ENCODE measurements around the gene MATN3. TPM values are rescaled to one million over a fixed set of nuclear protein-coding genes. Genes with fewer than 3 reads are reported as not detected.

The MATN3 gene, protein sequence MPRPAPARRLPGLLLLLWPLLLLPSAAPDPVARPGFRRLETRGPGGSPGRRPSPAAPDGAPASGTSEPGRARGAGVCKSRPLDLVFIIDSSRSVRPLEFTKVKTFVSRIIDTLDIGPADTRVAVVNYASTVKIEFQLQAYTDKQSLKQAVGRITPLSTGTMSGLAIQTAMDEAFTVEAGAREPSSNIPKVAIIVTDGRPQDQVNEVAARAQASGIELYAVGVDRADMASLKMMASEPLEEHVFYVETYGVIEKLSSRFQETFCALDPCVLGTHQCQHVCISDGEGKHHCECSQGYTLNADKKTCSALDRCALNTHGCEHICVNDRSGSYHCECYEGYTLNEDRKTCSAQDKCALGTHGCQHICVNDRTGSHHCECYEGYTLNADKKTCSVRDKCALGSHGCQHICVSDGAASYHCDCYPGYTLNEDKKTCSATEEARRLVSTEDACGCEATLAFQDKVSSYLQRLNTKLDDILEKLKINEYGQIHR
- 1 to 10 TPM; 1.3 to 1.8 TPM for total RNA-seq

DNA sequence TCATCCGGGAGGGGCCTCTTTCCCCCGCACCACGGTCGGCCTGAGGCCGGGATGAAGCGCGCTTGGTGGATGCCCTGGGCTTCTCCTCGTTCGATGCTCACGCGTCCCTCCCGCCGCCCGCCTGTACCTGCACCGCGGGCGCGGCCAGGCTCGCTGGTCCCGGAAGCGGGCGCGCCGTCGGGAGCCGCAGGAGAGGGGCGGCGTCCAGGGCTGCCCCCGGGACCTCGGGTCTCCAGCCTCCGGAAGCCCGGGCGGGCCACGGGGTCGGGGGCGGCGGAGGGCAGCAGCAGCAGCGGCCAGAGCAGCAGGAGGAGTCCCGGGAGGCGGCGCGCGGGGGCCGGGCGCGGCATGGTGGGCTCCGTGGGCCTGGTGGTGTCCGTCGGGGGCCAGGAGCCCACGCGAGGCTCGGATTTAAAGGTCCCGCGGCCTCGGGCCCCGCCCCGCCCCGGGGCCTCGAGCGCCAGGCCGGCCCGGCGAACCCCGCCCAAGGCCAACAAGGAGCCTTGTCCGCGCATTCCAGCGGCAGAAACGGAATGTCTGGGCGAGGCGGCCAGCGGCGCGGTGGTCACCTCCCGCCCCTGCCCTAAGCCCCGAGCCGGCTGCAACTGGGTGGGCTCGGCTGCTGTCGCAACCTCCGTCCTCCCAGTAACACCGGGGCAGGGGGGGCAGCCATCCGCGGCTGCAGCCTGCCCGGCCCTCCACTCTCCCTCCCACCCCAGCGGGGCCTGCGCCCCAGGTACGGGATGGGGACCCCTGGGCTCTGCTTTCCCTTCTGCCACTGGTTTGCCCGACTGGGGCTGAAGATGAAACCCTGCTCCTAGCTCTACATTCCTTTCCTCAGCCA is at the start of gene MATN3:
MATN3 (minus strand) TSS at position 387 of the 844 bp plus-strand sequence; CDS start at position 350, 37 bp downstream.
- no peak for DNase-seq (ENCODE audit: low spot score)
- H3K27me3 ChIP-seq (replicated peaks; ENCODE audit: insufficient read depth), result no peaks in the 10 kb centered on the region
- H3K4me3 ChIP-seq, result peak within 1 kb of the TSS; percentile 88
- ATAC-seq (ENCODE audit: insufficient number of reproducible peaks, low FRiP score, low read depth), result no peak
- H3K27ac ChIP-seq, result peak within 1 kb of the TSS; percentile 76 to 80
- no peaks in the 10 kb centered on the region for H3K9me3 ChIP-seq
- H3K4me1 ChIP-seq (ENCODE audit: control insufficient read depth in 1 of 2, low read depth in 2 of 2), result peaks cover 10 to 12% of the 10 kb centered on the region in 2 donors
- H3K36me3 ChIP-seq, result no peaks in the 10 kb centered on the region
- TF ChIP-seq, protein P1, sequence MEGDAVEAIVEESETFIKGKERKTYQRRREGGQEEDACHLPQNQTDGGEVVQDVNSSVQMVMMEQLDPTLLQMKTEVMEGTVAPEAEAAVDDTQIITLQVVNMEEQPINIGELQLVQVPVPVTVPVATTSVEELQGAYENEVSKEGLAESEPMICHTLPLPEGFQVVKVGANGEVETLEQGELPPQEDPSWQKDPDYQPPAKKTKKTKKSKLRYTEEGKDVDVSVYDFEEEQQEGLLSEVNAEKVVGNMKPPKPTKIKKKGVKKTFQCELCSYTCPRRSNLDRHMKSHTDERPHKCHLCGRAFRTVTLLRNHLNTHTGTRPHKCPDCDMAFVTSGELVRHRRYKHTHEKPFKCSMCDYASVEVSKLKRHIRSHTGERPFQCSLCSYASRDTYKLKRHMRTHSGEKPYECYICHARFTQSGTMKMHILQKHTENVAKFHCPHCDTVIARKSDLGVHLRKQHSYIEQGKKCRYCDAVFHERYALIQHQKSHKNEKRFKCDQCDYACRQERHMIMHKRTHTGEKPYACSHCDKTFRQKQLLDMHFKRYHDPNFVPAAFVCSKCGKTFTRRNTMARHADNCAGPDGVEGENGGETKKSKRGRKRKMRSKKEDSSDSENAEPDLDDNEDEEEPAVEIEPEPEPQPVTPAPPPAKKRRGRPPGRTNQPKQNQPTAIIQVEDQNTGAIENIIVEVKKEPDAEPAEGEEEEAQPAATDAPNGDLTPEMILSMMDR (IDR thresholded peaks at IDR 0.05), result no peak

DNA sequence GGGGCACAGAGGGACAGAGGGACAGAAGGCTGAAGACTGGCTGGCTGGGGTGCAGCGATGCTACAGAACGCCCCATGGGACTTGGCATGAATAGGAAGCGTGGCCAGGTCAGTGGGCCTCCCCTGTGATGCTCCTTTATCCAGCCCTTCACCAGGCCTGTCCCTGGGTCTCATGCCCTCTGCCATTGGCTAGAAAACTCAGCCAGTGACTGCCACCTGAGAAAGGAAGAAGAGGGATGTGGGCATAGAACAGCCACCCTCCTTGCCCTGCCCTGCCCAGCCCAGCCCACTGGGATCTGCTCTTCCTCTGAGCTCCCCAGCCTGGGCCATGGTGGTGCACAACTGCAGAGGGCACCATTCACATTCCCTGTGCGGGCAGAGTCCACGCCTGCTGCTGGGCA is 49.5 kb upstream of the MATN3 start:
- Histone ChIP-seq H3K9me3 (no peaks in the 10 kb centered on the region), H3K4me3 (no peak overlapping the region), H3K27me3 (replicated peaks; ENCODE audit: insufficient read depth) (no peaks in the 10 kb centered on the region), H3K4me1 (ENCODE audit: control insufficient read depth in 1 of 2, low read depth in 2 of 2) (peaks cover 9 to 21% of the 10 kb centered on the region in 2 donors), H3K27ac (peak overlapping the region in 1 of 2 donors; percentile 76), H3K36me3 (no peaks in the 10 kb centered on the region)
- TF ChIP-seq, protein P1 (IDR thresholded peaks at IDR 0.05), result no peak
- no peak for ATAC-seq (ENCODE audit: insufficient number of reproducible peaks, low FRiP score, low read depth)
- no peak for DNase-seq (ENCODE audit: low spot score)

DNA sequence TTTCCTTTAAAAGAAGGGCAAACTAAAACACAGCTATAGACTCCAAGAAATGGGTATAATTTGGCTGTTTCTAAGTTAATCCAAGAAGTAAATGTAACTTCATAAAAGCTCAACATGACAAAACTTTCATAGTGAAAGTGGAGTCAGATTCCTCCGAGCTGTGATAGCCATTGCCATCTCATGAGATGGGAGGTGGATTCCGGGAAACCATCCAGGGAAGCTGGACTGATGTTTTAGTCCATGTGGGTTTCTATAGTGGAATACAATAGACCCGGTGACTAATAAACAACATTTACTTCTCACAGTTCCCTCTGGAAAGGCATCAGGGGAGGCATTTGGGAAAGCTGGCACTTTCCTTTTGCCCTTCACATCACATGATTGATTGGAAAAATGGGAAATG is 49.0 kb upstream of the MATN3 start:
- Histone ChIP-seq H3K4me1 (ENCODE audit: control insufficient read depth in 1 of 2, low read depth in 2 of 2) (peaks cover 9 to 21% of the 10 kb centered on the region in 2 donors), H3K36me3 (no peaks in the 10 kb centered on the region), H3K27me3 (replicated peaks; ENCODE audit: insufficient read depth) (no peaks in the 10 kb centered on the region), H3K27ac (peak overlapping the region in 1 of 2 donors; percentile 76), H3K9me3 (no peaks in the 10 kb centered on the region), H3K4me3 (no peak overlapping the region)
- TF ChIP-seq, protein P1 (IDR thresholded peaks at IDR 0.05), result no peak
- ATAC-seq (ENCODE audit: insufficient number of reproducible peaks, low FRiP score, low read depth) (no peak), DNase-seq (ENCODE audit: low spot score) (no peak)

DNA sequence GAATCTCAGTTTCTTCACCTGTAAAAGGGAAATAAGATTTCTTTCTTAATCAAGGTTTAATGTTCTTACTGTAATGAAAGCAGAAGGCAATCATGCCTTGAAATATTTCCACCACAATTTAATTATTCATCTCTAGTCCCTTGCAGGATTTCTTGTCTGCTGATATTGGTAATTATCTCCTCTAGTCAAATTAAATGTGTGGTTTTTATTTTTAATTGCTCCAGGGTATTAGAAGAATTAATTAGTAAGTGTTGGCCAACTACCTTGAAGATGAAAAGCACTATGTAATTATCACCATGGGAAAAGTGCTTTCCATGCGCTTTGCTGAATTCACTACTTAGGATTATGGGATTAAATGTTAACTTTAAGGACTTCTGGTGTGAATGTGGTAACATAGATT is 47.6 kb upstream of the MATN3 start:
- no peak for ATAC-seq (ENCODE audit: insufficient number of reproducible peaks, low FRiP score, low read depth)
- no peak for DNase-seq (ENCODE audit: low spot score)
- Histone ChIP-seq H3K9me3 (no peaks in the 10 kb centered on the region), H3K4me1 (ENCODE audit: control insufficient read depth in 1 of 2, low read depth in 2 of 2) (peaks cover 4 to 16% of the 10 kb centered on the region in 2 donors), H3K36me3 (no peaks in the 10 kb centered on the region), H3K27ac (no peak overlapping the region), H3K4me3 (no peak overlapping the region), H3K27me3 (replicated peaks; ENCODE audit: insufficient read depth) (no peaks in the 10 kb centered on the region)
- TF ChIP-seq, protein P1 (IDR thresholded peaks at IDR 0.05), result no peak

DNA sequence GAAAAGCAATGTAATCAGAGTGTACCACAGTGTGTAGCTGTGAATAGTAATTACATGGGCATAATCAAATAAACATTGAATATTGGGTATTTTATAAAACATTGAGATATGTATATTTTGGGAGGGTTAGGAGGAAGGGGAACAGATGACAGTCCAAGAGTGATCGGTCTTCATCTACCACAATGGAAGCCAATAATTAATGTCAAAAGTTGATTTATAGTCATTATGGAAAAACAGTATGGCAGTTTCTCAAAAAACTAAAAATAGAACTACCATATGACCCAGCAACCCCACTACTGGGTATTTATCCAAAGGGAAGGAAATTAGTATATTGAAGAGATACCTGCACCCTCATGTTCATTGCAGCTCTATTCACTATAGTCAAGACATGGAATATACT is 44.8 kb upstream of the MATN3 start:
- Histone ChIP-seq H3K27ac (no peak overlapping the region), H3K27me3 (replicated peaks; ENCODE audit: insufficient read depth) (no peaks in the 10 kb centered on the region), H3K9me3 (no peaks in the 10 kb centered on the region), H3K4me1 (ENCODE audit: control insufficient read depth in 1 of 2, low read depth in 2 of 2) (peaks cover 5 to 7% of the 10 kb centered on the region in 2 donors), H3K36me3 (no peaks in the 10 kb centered on the region), H3K4me3 (no peak overlapping the region)
- DNase-seq (ENCODE audit: low spot score), result no peak
- TF ChIP-seq, protein P1 (IDR thresholded peaks at IDR 0.05), result no peak
- ATAC-seq (ENCODE audit: insufficient number of reproducible peaks, low FRiP score, low read depth), result no peak
